ENCODE measurements around the gene CUEDC2.
A peak's percentile ranks its signal among the peaks of the same experiment; 100 is the strongest.

Gene CUEDC2

GRCh38 chr10:102408728-102409603, 23.4 kb downstream of the CUEDC2 start:
- DNase-seq, result peak; percentile 57

- DNase-seq, result no peak
Measured at GRCh38 chr10:102408131-102408727, 24.1 kb downstream of the CUEDC2 start.

GRCh38 chr10:102407425-102408130, 24.8 kb downstream of the CUEDC2 start:
- no peak for DNase-seq

GRCh38 chr10:102406815-102407214, 25.6 kb downstream of the CUEDC2 start:
- DNase-seq, result no peak

GRCh38 chr10:102405632-102406031, 26.7 kb downstream of the CUEDC2 start:
- DNase-seq, result no peak

- no peak for DNase-seq
Measured at GRCh38 chr10:102405108-102405571, 27.2 kb downstream of the CUEDC2 start.

- DNase-seq, result no peak
Measured at GRCh38 chr10:102404361-102405107, 27.8 kb downstream of the CUEDC2 start.

GRCh38 chr10:102403115-102403514, 29.3 kb downstream of the CUEDC2 start:
- DNase-seq, result no peak

- DNase-seq, result no peak
Measured at GRCh38 chr10:102402512-102402896, 29.9 kb downstream of the CUEDC2 start.

- no peak for DNase-seq
Measured at GRCh38 chr10:102401735-102402511, 30.5 kb downstream of the CUEDC2 start.

GRCh38 chr10:102401342-102401654, 31.1 kb downstream of the CUEDC2 start:
- no peak for DNase-seq

GRCh38 chr10:102400598-102401341, 31.6 kb downstream of the CUEDC2 start:
- no peak for DNase-seq

GRCh38 chr10:102400076-102400475, 32.3 kb downstream of the CUEDC2 start:
- no peak for DNase-seq

- peak; percentile 83 for DNase-seq
Measured at GRCh38 chr10:102399217-102400021, 33.0 kb downstream of the CUEDC2 start.

GRCh38 chr10:102398172-102399020, 34.0 kb downstream of the CUEDC2 start:
- no peak for DNase-seq

GRCh38 chr10:102397222-102398171, 34.9 kb downstream of the CUEDC2 start:
- no peak for DNase-seq

GRCh38 chr10:102396730-102397151, 35.6 kb downstream of the CUEDC2 start:
- no peak for DNase-seq

GRCh38 chr10:102396317-102396650, 36.1 kb downstream of the CUEDC2 start:
- no peak for DNase-seq

Measured in NCI-H82 (cell line).